HepG2 (cell line): ENCODE measurements around the gene DNMT1. TPM values are rescaled to one million over a fixed set of nuclear protein-coding genes. Genes with fewer than 3 reads are reported as not detected.

Experiments
- ATAC-seq: fragments of 200-7000 bp; cut with Tn5 transposase; 3 replicates; pipeline ENCODE4 v1.9.1; 2020; ENCODE audit warnings: mild to moderate bottlenecking, moderate library complexity
- BruUV-seq: library from RNA; stranded (reverse); fragments of 400-500 nt; replicated peaks from 2 replicates; lab custom pipeline; 2021; lab: Mats Ljungman, UMichigan
- CTCF ChIA-PET: fragments of 300-600 bp; formaldehyde crosslinking; extraction: SDS; loops from one replicate; lab custom pipeline; 2021; ENCODE audit warnings: low total read pairs, inconsistent platforms, low intra/inter-chr PET ratio; lab: Yijun Ruan, JAX
- POLR2A ChIA-PET: fragments of 350-600 bp; sonication (Branson Sonifier 250); formaldehyde crosslinking; loops from one replicate; lab custom pipeline; 2020; ENCODE audit warnings: antibody characterized with exemption, inconsistent platforms; lab: Yijun Ruan, JAX
- DNase-seq: peaks from one replicate; pipeline ENCODE4 v3.0.0-alpha.2; 2015; ENCODE audit warnings: low spot score
- FAIRE-seq: peaks from 3 replicates; lab custom pipeline; 2011; peaks lifted over from hg19 to GRCh38; lab: Jason Lieb, UNC
- H2AFZ ChIP-seq: one replicate; pipeline ENCODE4 v1.6.1; 2011; ENCODE audit warnings: low read length, inconsistent platforms
- H3K27ac ChIP-seq: fragments of 300-600 bp; 3 replicates; pipeline ENCODE4 v1.8.0; 2011; ENCODE audit warnings: mixed run types, mild to moderate bottlenecking, mixed read lengths, low read length, inconsistent platforms; ENCODE audit not compliant: insufficient read depth; ENCODE audit errors: extremely low read length
- H3K27me3 ChIP-seq, 2 experiments: fragments of 200-600 bp in 1 of 2; 2 replicates in 1 of 2; 3 replicates in 1 of 2; pipeline versions ENCODE4 v1.6.0 to v1.8.0; 2011; ENCODE audit warnings: low read length in 2 of 2, mild to moderate bottlenecking in 2 of 2, moderate library complexity in 2 of 2, inconsistent platforms in 1 of 2; ENCODE audit not compliant: insufficient read depth in 2 of 2, control insufficient read depth in 1 of 2
- H3K36me3 ChIP-seq, 2 experiments: fragments of 200-600 bp in 1 of 2; replicated peaks in 1 of 2; 2 replicates in 1 of 2; 3 replicates in 1 of 2; pipeline versions ENCODE4 v1.5.1 to v1.8.0; 2011; ENCODE audit warnings: low read length in 2 of 2, inconsistent platforms in 1 of 2; ENCODE audit not compliant: insufficient read depth in 2 of 2, control insufficient read depth in 1 of 2
- H3K4me1 ChIP-seq: 2 replicates; pipeline ENCODE4 v1.5.1; 2012; ENCODE audit warnings: low read length, inconsistent platforms; ENCODE audit not compliant: insufficient read depth
- H3K4me2 ChIP-seq: 2 replicates; pipeline ENCODE4 v1.6.0; 2011; ENCODE audit warnings: low read depth, low read length, inconsistent platforms
- H3K4me3 ChIP-seq, 3 experiments: fragments of 200-600 bp in 1 of 3; sonication (generic), shearing (Covaris generic) in 1 of 3; replicated peaks in 1 of 3; 2 replicates each; pipeline ENCODE4 v1.5.1; 2011 to 2016; ENCODE audit warnings: low read length in 3 of 3, inconsistent platforms in 2 of 3, low read depth in 2 of 3, mild to moderate bottlenecking in 2 of 3, control low read depth in 1 of 3, mixed read lengths in 1 of 3; ENCODE audit not compliant: insufficient read depth in 1 of 3
- H3K79me2 ChIP-seq: one replicate; pipeline ENCODE4 v1.6.1; 2011; ENCODE audit warnings: low read length, inconsistent platforms; ENCODE audit not compliant: insufficient read depth
- H3K9ac ChIP-seq: 2 replicates; pipeline ENCODE4 v1.6.0; 2011; ENCODE audit warnings: mild to moderate bottlenecking, low read depth, low read length, inconsistent platforms; ENCODE audit not compliant: insufficient read depth
- H3K9me3 ChIP-seq: 2 replicates; pipeline ENCODE4 v1.5.1; 2012; ENCODE audit warnings: mild to moderate bottlenecking, low read length
- H4K20me1 ChIP-seq: 2 replicates; pipeline ENCODE4 v1.6.0; 2011; ENCODE audit warnings: inconsistent platforms, mild to moderate bottlenecking, low read length, moderate library complexity; ENCODE audit not compliant: insufficient read depth
- CHD4 ChIP-seq: fragments of 200-600 bp; sonication (generic); IDR thresholded peaks from 2 replicates; pipeline ENCODE4 v1.7.0; 2017; ENCODE audit warnings: mild to moderate bottlenecking, low read length, borderline replicate concordance
- EEA1 ChIP-seq: sonication (generic); formaldehyde crosslinking; IDR thresholded peaks from 2 replicates; pipeline ENCODE4 v1.5.1; 2020; ENCODE audit warnings: mild to moderate bottlenecking, missing genetic modification reagents, borderline replicate concordance
- FOXC1 ChIP-seq: sonication (generic); formaldehyde crosslinking; IDR thresholded peaks from 2 replicates; pipeline ENCODE4 v1.8.0; 2022; ENCODE audit warnings: mild to moderate bottlenecking, missing genetic modification reagents, borderline replicate concordance
- FOXM1 ChIP-seq: sonication (generic); formaldehyde crosslinking; IDR thresholded peaks from 2 replicates; pipeline ENCODE4 v1.5.0; 2020; ENCODE audit warnings: missing genetic modification reagents
- FOXP1 ChIP-seq, 2 experiments: fragments of 450-650 bp in 1 of 2; IDR thresholded peaks; 2 replicates each; pipeline ENCODE4 v1.6.1; 2017 to 2018; ENCODE audit warnings: antibody characterized with exemption in 1 of 2
- ISL2 ChIP-seq: sonication (generic); formaldehyde crosslinking; IDR thresholded peaks from 2 replicates; pipeline ENCODE4 v1.5.0; 2020; ENCODE audit warnings: missing genetic modification reagents
- MIXL1 ChIP-seq: IDR thresholded peaks from 2 replicates; pipeline ENCODE4 v1.6.1; 2016
- MTA1 ChIP-seq: sonication (generic); formaldehyde crosslinking; IDR thresholded peaks from 2 replicates; pipeline ENCODE4 v1.4.0; 2020; ENCODE audit warnings: missing genetic modification reagents, mild to moderate bottlenecking, borderline replicate concordance
- NR2F6 ChIP-seq, 2 experiments: IDR thresholded peaks; 2 replicates each; pipeline ENCODE4 v1.6.1; 2016; ENCODE audit warnings: antibody characterized with exemption in 1 of 2, mild to moderate bottlenecking in 1 of 2
- RFX5 ChIP-seq: IDR thresholded peaks from 2 replicates; pipeline ENCODE4 v1.6.1; 2011; ENCODE audit warnings: low read depth, low read length, improper control_type of control experiment
- RNF219 ChIP-seq: sonication (generic); formaldehyde crosslinking; IDR thresholded peaks from 2 replicates; pipeline ENCODE4 v1.5.0; 2020; ENCODE audit warnings: mild to moderate bottlenecking, missing genetic modification reagents
- SP2 ChIP-seq: sonication (generic); formaldehyde crosslinking; IDR thresholded peaks from 2 replicates; pipeline ENCODE4 v1.5.1; 2020; ENCODE audit warnings: mild to moderate bottlenecking, missing genetic modification reagents
- TAF15 ChIP-seq: fragments of 200-400 bp; formaldehyde crosslinking; IDR thresholded peaks from one replicate; pipeline ENCODE4 v1.6.1; 2018; ENCODE audit warnings: mild to moderate bottlenecking, low read depth, low read length; ENCODE audit not compliant: poor library complexity, severe bottlenecking
- YEATS2 ChIP-seq: sonication (generic); formaldehyde crosslinking; IDR thresholded peaks from 2 replicates; pipeline ENCODE4 v1.4.0; 2020; ENCODE audit warnings: missing genetic modification reagents, borderline replicate concordance
- ZBTB7A ChIP-seq: sonication (generic); formaldehyde crosslinking; IDR thresholded peaks from 2 replicates; pipeline ENCODE4 v1.8.0; 2022; ENCODE audit warnings: mild to moderate bottlenecking, missing genetic modification reagents
- ZNF12 ChIP-seq: sonication (generic); formaldehyde crosslinking; IDR thresholded peaks from 2 replicates; pipeline ENCODE4 v1.5.0; 2020; ENCODE audit warnings: missing genetic modification reagents
- ZNF121 ChIP-seq: sonication (generic); formaldehyde crosslinking; IDR thresholded peaks from 2 replicates; pipeline ENCODE4 v1.5.0; 2020; ENCODE audit warnings: mild to moderate bottlenecking, missing genetic modification reagents
- ZNF563 ChIP-seq: sonication (generic); formaldehyde crosslinking; IDR thresholded peaks from 2 replicates; pipeline ENCODE4 v1.8.0; 2022; ENCODE audit warnings: mild to moderate bottlenecking, moderate library complexity, missing genetic modification reagents
- ZNF790 ChIP-seq: sonication (generic); formaldehyde crosslinking; IDR thresholded peaks from 2 replicates; pipeline ENCODE4 v1.8.0; 2022; ENCODE audit warnings: missing genetic modification reagents, mild to moderate bottlenecking, borderline replicate concordance
- WGBS: methylation state at CpG from one replicate; pipeline ENCODE4 v1.1.6; 2017; ENCODE audit warnings: low lambda C conversion rate; 5-methylcytosine and 5-hydroxymethylcytosine counted together
- in situ Hi-C: cut with HindIII; loops from 2 replicates; pipeline ENCODE4 v1.10.0; 2017; ENCODE audit warnings: low pct_unique_long_range_greater_than_20kb; ENCODE audit not compliant: extremely low pct_ligation_motif_present
- intact Hi-C: fragments of 100-400 bp; cut with micrococcal nuclease; formaldehyde crosslinking; loops from one replicate; pipeline ENCODE4 v1.10.0; 2022; ENCODE audit not compliant: unreplicated experiment
- polyA plus RNA-seq, 8 experiments: library from polyadenylated mRNA; depleted of rRNA in 3 of 8; stranded (reverse) in 7 of 8; unstranded in 1 of 8; fragments of >200 nt; fragmentation: Illumina TruSeq in 4 of 8; extraction: Trizol in 4 of 8; gene quantifications; 2 replicates each; pipeline versions ENCODE4 v1.2.1 to v1.2.3, GENCODE V29; 2011 to 2016; ENCODE audit warnings: low read depth in 4 of 8, missing spikeins in 1 of 8, mixed read lengths in 1 of 8; ENCODE audit not compliant: insufficient read depth in 1 of 8
- total RNA-seq, 5 experiments: library from RNA; depleted of rRNA; stranded (reverse); fragments of >200 nt; fragmentation: Illumina TruSeq; extraction: Trizol; gene quantifications; 2 replicates each; pipeline ENCODE4 v1.2.3, GENCODE V29; 2016; ENCODE audit warnings: low read depth in 1 of 5

Gene DNMT1
- total and polyA plus RNA-seq, 2 of the 13 experiments (the other 11 are each of a cell fraction or from before 2014, with no cell fraction given) = 31.2 to 91.1 TPM

GRCh38 chr19:10126213-10126639 is 68.5 kb downstream of the DNMT1 start:
- Histone ChIP-seq H2AFZ (no peak overlapping the region), H3K9me3 (no peaks in the 10 kb centered on the region), H3K4me3 (no peak overlapping the region), H3K36me3 (no peaks in the 10 kb centered on the region), H3K9ac (no peak overlapping the region), H3K27me3 (no peaks in the 10 kb centered on the region), H3K27ac (no peak overlapping the region), H4K20me1 (no peaks in the 10 kb centered on the region), H3K4me2 (no peak overlapping the region), H3K4me1 (no peaks in the 10 kb centered on the region)
- WGBS = 95% methylated on average over 4 of the region's 4 CpGs
- DNase-seq (no peak), ATAC-seq (no peak)
- in situ Hi-C loops = no loop called here
- POLR2A ChIA-PET = no interaction called here
- intact Hi-C loops = no loop called here
- no peak for TF ChIP-seq SP2
- TF ChIP-seq, all 625 proteins: peak for 0
- no peak for FAIRE-seq
- CTCF ChIA-PET = no interaction called here
- H3K79me2 ChIP-seq = no peaks in the 10 kb centered on the region
- no TSS peak for BruUV-seq

GRCh38 chr19:10124429-10124828 is 70.3 kb downstream of the DNMT1 start:
- Histone ChIP-seq H3K79me2 (peaks cover 2% of the 10 kb centered on the region), H3K9me3 (no peaks in the 10 kb centered on the region), H4K20me1 (no peaks in the 10 kb centered on the region), H3K4me1 (no peaks in the 10 kb centered on the region), H3K27me3 (no peaks in the 10 kb centered on the region; a peak in 1 of 5 replicates), H3K27ac (no peak overlapping the region), H3K4me2 (no peak overlapping the region), H3K9ac (no peak overlapping the region), H2AFZ (no peak overlapping the region), H3K4me3 (no peak overlapping the region), H3K36me3 (no peaks in the 10 kb centered on the region)
- intact Hi-C loops (no loop called here), in situ Hi-C loops (no loop called here)
- FAIRE-seq = no peak
- BruUV-seq = no TSS peak
- ATAC-seq = no peak
- ChIA-PET CTCF (no interaction called here), POLR2A (no interaction called here)
- no peak for DNase-seq
- WGBS = 95% methylated on average over 7 of the region's 7 CpGs
- TF ChIP-seq MTA1 (CRISPR knock-in tag) (no peak), ZNF121 (CRISPR knock-in tag) (no peak), ZNF12 (CRISPR knock-in tag) (no peak), RNF219 (CRISPR knock-in tag) (no peak), NR2F6 (IDR thresholded peaks at IDR 0.05) (no peak), NR2F6 (CRISPR knock-in tag; IDR thresholded peaks at IDR 0.05) (no peak), FOXM1 (CRISPR knock-in tag) (no peak), YEATS2 (no peak), MIXL1 (no peak), RFX5 (no peak), ZBTB7A (CRISPR knock-in tag) (no peak), FOXP1 (IDR thresholded peaks at IDR 0.05) (no peak), FOXP1 (CRISPR knock-in tag; IDR thresholded peaks at IDR 0.05) (no peak), CHD4 (no peak), EEA1 (no peak), ZNF790 (no peak), ISL2 (CRISPR knock-in tag) (no peak), FOXC1 (CRISPR knock-in tag) (no peak), TAF15 (no peak), ZNF563 (CRISPR knock-in tag) (no peak)
